Measurements from ENCODE around the gene DDX27. TPM values are rescaled to one million over a fixed set of nuclear protein-coding genes. Genes with fewer than 3 reads are reported as not detected.

The DDX27 gene
- total and polyA plus RNA-seq, 2 of the 8 experiments (the other 6 are each of a cell fraction or from before 2014, with no cell fraction given): 42.7 to 51.0 TPM

- H4K91ac ChIP-seq (replicated peaks; ENCODE audit: insufficient read length, low read length): no peak overlapping the region
- H3K9me3 ChIP-seq (ENCODE audit: insufficient read depth in 2 of 2, low read depth in 1 of 2, low read length in 1 of 2): no peaks in the 10 kb centered on the region
- no peak overlapping the region for H2BK20ac ChIP-seq (ENCODE audit: low read length)
- no peak for TF ChIP-seq BCL11A (IDR thresholded peaks at IDR 0.05; ENCODE audit: low read depth in 2 of 2, low read length in 2 of 2)
- no peak overlapping the region for H3K4me3 ChIP-seq (ENCODE audit: extremely low read depth in 1 of 4, insufficient read depth in 2 of 4, low read depth in 3 of 4, low read length in 4 of 4)
- no peak overlapping the region for H3K14ac ChIP-seq (ENCODE audit: insufficient read length)
- no peaks in the 10 kb centered on the region for H3K23me2 ChIP-seq (ENCODE audit: low read depth, low read length)
- no peak overlapping the region for H2BK15ac ChIP-seq (ENCODE audit: low read length)
- H3K79me2 ChIP-seq (ENCODE audit: control insufficient read depth in 1 of 2, insufficient read depth in 2 of 2, low read length in 2 of 2): peaks cover 4 to 49% of the 10 kb centered on the region in 2 experiments
- no peak overlapping the region for H3K4ac ChIP-seq (replicated peaks; ENCODE audit: insufficient read length, low read depth, low read length)
- WGBS, 2 experiments (ENCODE audit: extremely low coverage in 1 of 2, insufficient coverage in 1 of 2, insufficient read length in 1 of 2, insufficient replicate concordance in 2 of 2, low coverage in 1 of 2, low lambda C conversion rate in 2 of 2, missing lambda C conversion rate in 1 of 2): 89% methylated on average over 4 of the region's 4 CpGs; no CpG with 5 or more reads in 1 of the 2 experiments
- H3K56ac ChIP-seq (replicated peaks; ENCODE audit: insufficient read length, low read depth, low read length): no peak overlapping the region
- H2BK5ac ChIP-seq (ENCODE audit: low read depth, low read length): no peak overlapping the region
- ChIA-PET CTCF (ENCODE audit: partially characterized antibody) (interaction anchor here (0.6 to 1.6 kb wide), 6 partner anchors 20 to 258 kb away, joined by 3 to 5 read pairs (median 4); no protein-coding TSS in a partner anchor), POLR2A (ENCODE audit: partially characterized antibody) (interaction anchor here (1.1 to 13.0 kb wide), 3 partner anchors 13 to 22 kb away, joined by 4 to 114 read pairs (median 8); partner anchors contain the start of gene ZNFX1)
- H3K27ac ChIP-seq (ENCODE audit: low read depth, low read length): no peak overlapping the region
- no peak overlapping the region for H3K9ac ChIP-seq (replicated peaks in 1 of 4; ENCODE audit: extremely low read depth in 1 of 4, low read depth in 3 of 4, low read length in 3 of 4)
- no peaks in the 10 kb centered on the region for H3K4me1 ChIP-seq (replicated peaks in 1 of 4; ENCODE audit: control insufficient read depth in 3 of 4, insufficient read depth in 4 of 4, low read length in 3 of 4)
- H2AFZ ChIP-seq (ENCODE audit: low read length): no peak overlapping the region
- peaks cover 0 to 9% of the 10 kb centered on the region in 2 experiments for H4K20me1 ChIP-seq (replicated peaks in 1 of 2; ENCODE audit: control insufficient read depth in 1 of 2, insufficient read depth in 2 of 2, low read length in 2 of 2)
- DNase-seq (ENCODE audit: low read depth in 1 of 2, low spot score in 2 of 2) (no peak), FAIRE-seq (no peak)
- H3K79me1 ChIP-seq (ENCODE audit: low read depth, low read length): peaks cover 5% of the 10 kb centered on the region; the same call in 1 of the 2 replicates
- H3K23ac ChIP-seq (ENCODE audit: insufficient read length): no peak overlapping the region
- H3K4me2 ChIP-seq (ENCODE audit: insufficient read depth in 1 of 2, low read depth in 2 of 2, low read length in 2 of 2): no peak overlapping the region
- no peak overlapping the region for H2BK12ac ChIP-seq (ENCODE audit: low read depth, low read length)
- peaks cover 19 to 58% (median 47%) of the 10 kb centered on the region in 4 experiments for H3K36me3 ChIP-seq (ENCODE audit: control insufficient read depth in 2 of 4, insufficient read depth in 4 of 4, low read length in 3 of 4)
- no peaks in the 10 kb centered on the region for H3K27me3 ChIP-seq (replicated peaks in 1 of 4; ENCODE audit: control insufficient read depth in 3 of 4, extremely low read depth in 1 of 4, insufficient read depth in 3 of 4, low read length in 3 of 4)
- H3K18ac ChIP-seq (ENCODE audit: extremely low read depth, low read length): no peak overlapping the region
- no peak overlapping the region for H2BK120ac ChIP-seq (replicated peaks; ENCODE audit: low read depth, low read length)
- no peak overlapping the region for H4K5ac ChIP-seq (ENCODE audit: insufficient read length, low read depth, low read length)
- H4K8ac ChIP-seq (ENCODE audit: extremely low read depth, insufficient read depth, low read length): no peak overlapping the region
- no peak overlapping the region for H2AK5ac ChIP-seq (ENCODE audit: low read depth, low read length)
Observed at GRCh38 chr20:49267327-49267726, 48.1 kb downstream of the DDX27 start.

Measured in H1 (cell line).